ENCODE data around the gene FLVCR2. TPM values are rescaled to one million over a fixed set of nuclear protein-coding genes. Genes with fewer than 3 reads are reported as not detected.

Gene FLVCR2
- total RNA-seq, 1 donor from 2014 or later: 3.1 TPM

GRCh38 chr14:75660630-75661498, 82.4 kb downstream of the FLVCR2 start, which contains the start of the genes ERG28 and TTLL5:
Gene ERG28 (minus strand): TSS chr14:75660876. CDS start chr14:75657502, 3,374 bp downstream.
Gene TTLL5 (plus strand): TSS chr14:75661246. CDS start chr14:75663150, 1,904 bp downstream.
- TF ChIP-seq EZH2 (IDR thresholded peaks at IDR 0.05; ENCODE audit: insufficient read depth, low read length) (no peak), CTCF (IDR thresholded peaks at IDR 0.05; ENCODE audit: insufficient read depth, low read depth, low read length) (no peak)
- H3K79me2 ChIP-seq (ENCODE audit: insufficient read depth, low read length): peaks cover 36% of the 10 kb centered on the region
- peaks cover 2% of the 10 kb centered on the region for H3K36me3 Mint-ChIP-seq (ENCODE audit: low read depth, unreplicated experiment)
- peak within 1 kb of the TSS; percentile 91 for H3K4me2 ChIP-seq (ENCODE audit: low read length)
- DNase-seq (ENCODE audit: low read depth): peak; percentile 99
- peak within 1 kb of the TSS; percentile 72 for H3K27ac Mint-ChIP-seq (ENCODE audit: unreplicated experiment)
- peak within 1 kb of the TSS; percentile 88 for H3K9ac ChIP-seq (ENCODE audit: low read length)
- H3K27me3 ChIP-seq (ENCODE audit: insufficient read depth, low read length): no peaks in the 10 kb centered on the region
- no peak for FAIRE-seq
- H4K20me1 ChIP-seq (ENCODE audit: insufficient read depth, low read length): no peaks in the 10 kb centered on the region
- H3K27me3 Mint-ChIP-seq (ENCODE audit: low read depth, unreplicated experiment): no peaks in the 10 kb centered on the region
- no peaks in the 10 kb centered on the region for H3K9me3 ChIP-seq (ENCODE audit: insufficient read depth, low read depth, low read length)
- H3K27ac ChIP-seq (ENCODE audit: low read depth, low read length): peak within 1 kb of the TSS; percentile 81
- no peaks in the 10 kb centered on the region for H3K4me1 ChIP-seq (ENCODE audit: insufficient read depth, low read length)
- peak within 1 kb of the TSS; percentile 100 for H3K4me3 Mint-ChIP-seq (ENCODE audit: unreplicated experiment)
- H3K4me1 Mint-ChIP-seq (ENCODE audit: low read depth, unreplicated experiment): peaks cover 14% of the 10 kb centered on the region
- peak within 1 kb of the TSS; percentile 89 for H2AFZ ChIP-seq (ENCODE audit: low read depth, low read length)
- peaks cover 10% of the 10 kb centered on the region for H3K36me3 ChIP-seq (ENCODE audit: insufficient read depth, low read length)
- H3K4me3 ChIP-seq (ENCODE audit: insufficient read depth, low read depth, low read length): peak within 1 kb of the TSS; percentile 87
- H3K9me3 Mint-ChIP-seq (ENCODE audit: unreplicated experiment): no peaks in the 10 kb centered on the region

- Histone ChIP-seq H3K4me2 (ENCODE audit: low read length) (peak overlapping the region; percentile 91), H4K20me1 (ENCODE audit: insufficient read depth, low read length) (no peaks in the 10 kb centered on the region), H2AFZ (ENCODE audit: low read depth, low read length) (peak overlapping the region; percentile 89), H3K4me3 (ENCODE audit: insufficient read depth, low read depth, low read length) (peak overlapping the region; percentile 87), H3K79me2 (ENCODE audit: insufficient read depth, low read length) (peaks cover 36% of the 10 kb centered on the region), H3K27ac (ENCODE audit: low read depth, low read length) (peak overlapping the region; percentile 81), H3K36me3 (ENCODE audit: insufficient read depth, low read length) (peaks cover 7% of the 10 kb centered on the region), H3K9ac (ENCODE audit: low read length) (peak overlapping the region; percentile 88), H3K27me3 (ENCODE audit: insufficient read depth, low read length) (no peaks in the 10 kb centered on the region), H3K4me1 (ENCODE audit: insufficient read depth, low read length) (no peaks in the 10 kb centered on the region), H3K9me3 (ENCODE audit: insufficient read depth, low read depth, low read length) (no peaks in the 10 kb centered on the region)
- no peaks in the 10 kb centered on the region for H3K27me3 Mint-ChIP-seq (ENCODE audit: low read depth, unreplicated experiment)
- H3K4me1 Mint-ChIP-seq (ENCODE audit: low read depth, unreplicated experiment): peaks cover 14% of the 10 kb centered on the region
- TF ChIP-seq CTCF (IDR thresholded peaks at IDR 0.05; ENCODE audit: insufficient read depth, low read depth, low read length) (no peak), EZH2 (IDR thresholded peaks at IDR 0.05; ENCODE audit: insufficient read depth, low read length) (no peak)
- H3K36me3 Mint-ChIP-seq (ENCODE audit: low read depth, unreplicated experiment): peaks cover 2% of the 10 kb centered on the region
- peak overlapping the region; percentile 100 for H3K4me3 Mint-ChIP-seq (ENCODE audit: unreplicated experiment)
- H3K27ac Mint-ChIP-seq (ENCODE audit: unreplicated experiment): peak overlapping the region; percentile 72
- H3K9me3 Mint-ChIP-seq (ENCODE audit: unreplicated experiment): no peaks in the 10 kb centered on the region
- DNase-seq (ENCODE audit: low read depth) (no peak), FAIRE-seq (no peak)
Observed at GRCh38 chr14:75661499-75661814, 83.0 kb downstream of the FLVCR2 start.

GRCh38 chr14:75662966-75663365, 84.5 kb downstream of the FLVCR2 start:
- H3K9me3 ChIP-seq (ENCODE audit: insufficient read depth, low read depth, low read length): no peaks in the 10 kb centered on the region
- Mint-ChIP-seq H3K4me3 (ENCODE audit: unreplicated experiment) (peak overlapping the region; percentile 73), H3K4me1 (ENCODE audit: low read depth, unreplicated experiment) (peaks cover 14% of the 10 kb centered on the region), H3K27ac (ENCODE audit: unreplicated experiment) (no peak overlapping the region), H3K9me3 (ENCODE audit: unreplicated experiment) (no peaks in the 10 kb centered on the region), H3K36me3 (ENCODE audit: low read depth, unreplicated experiment) (peaks cover 2% of the 10 kb centered on the region), H3K27me3 (ENCODE audit: low read depth, unreplicated experiment) (no peaks in the 10 kb centered on the region)
- no peak overlapping the region for H2AFZ ChIP-seq (ENCODE audit: low read depth, low read length)
- no peaks in the 10 kb centered on the region for H4K20me1 ChIP-seq (ENCODE audit: insufficient read depth, low read length)
- no peak overlapping the region for H3K27ac ChIP-seq (ENCODE audit: low read depth, low read length)
- no peaks in the 10 kb centered on the region for H3K4me1 ChIP-seq (ENCODE audit: insufficient read depth, low read length)
- no peak for FAIRE-seq
- H3K4me3 ChIP-seq (ENCODE audit: insufficient read depth, low read depth, low read length): no peak overlapping the region
- TF ChIP-seq EZH2 (IDR thresholded peaks at IDR 0.05; ENCODE audit: insufficient read depth, low read length): no peak
- no peak for TF ChIP-seq CTCF (IDR thresholded peaks at IDR 0.05; ENCODE audit: insufficient read depth, low read depth, low read length)
- peaks cover 5% of the 10 kb centered on the region for H3K36me3 ChIP-seq (ENCODE audit: insufficient read depth, low read length)
- DNase-seq (ENCODE audit: low read depth): no peak
- no peak overlapping the region for H3K9ac ChIP-seq (ENCODE audit: low read length)
- H3K4me2 ChIP-seq (ENCODE audit: low read length): peak overlapping the region; percentile 41
- H3K27me3 ChIP-seq (ENCODE audit: insufficient read depth, low read length): no peaks in the 10 kb centered on the region
- H3K79me2 ChIP-seq (ENCODE audit: insufficient read depth, low read length): peaks cover 36% of the 10 kb centered on the region
